Activated naive CD8-positive, alpha-beta T cell treated with anti-CD3 and anti-CD28 coated beads for 36 hours (primary cell): ENCODE results near the gene CRYBG3. TPM values are rescaled to one million over a fixed set of nuclear protein-coding genes. Genes with fewer than 3 reads are reported as not detected.

ENCODE experiments used
- DNase-seq: peaks from one replicate; pipeline ENCODE4 v3.0.0; 2021
- H3K27ac Mint-ChIP-seq: one replicate; pipeline ENCODE4 v1.8.0; 2022; ENCODE audit warnings: mild to moderate bottlenecking, moderate library complexity, mixed read lengths
- H3K27me3 Mint-ChIP-seq: one replicate; pipeline ENCODE4 v1.8.0; 2022; ENCODE audit warnings: mild to moderate bottlenecking, mixed read lengths
- H3K36me3 Mint-ChIP-seq: one replicate; pipeline ENCODE4 v1.8.0; 2021; ENCODE audit warnings: mild to moderate bottlenecking, mixed read lengths
- H3K4me1 Mint-ChIP-seq: one replicate; pipeline ENCODE4 v1.8.0; 2021; ENCODE audit warnings: mixed read lengths
- H3K4me3 Mint-ChIP-seq: one replicate; pipeline ENCODE4 v1.8.0; 2022; ENCODE audit warnings: mild to moderate bottlenecking, moderate library complexity, mixed read lengths
- H3K9me3 Mint-ChIP-seq: one replicate; pipeline ENCODE4 v1.8.0; 2022; ENCODE audit warnings: mixed read lengths
- total RNA-seq, 2 experiments: library from RNA; stranded (reverse); gene quantifications; one replicate each; pipeline ENCODE4 v1.2.3, GENCODE V29; 2021

The CRYBG3 gene
- total RNA-seq, 2 experiments from 2014 or later = 2.2 to 2.5 TPM

GRCh38 chr3:97958796-97959195 lies 137.0 kb downstream of the CRYBG3 start:
- no peaks in the 10 kb centered on the region for H3K9me3 Mint-ChIP-seq
- H3K27ac Mint-ChIP-seq = no peak overlapping the region
- H3K4me1 Mint-ChIP-seq = peaks cover 17% of the 10 kb centered on the region
- H3K4me3 Mint-ChIP-seq = no peak overlapping the region
- DNase-seq = no peak
- H3K27me3 Mint-ChIP-seq = no peaks in the 10 kb centered on the region
- peaks cover 38% of the 10 kb centered on the region for H3K36me3 Mint-ChIP-seq

DNA sequence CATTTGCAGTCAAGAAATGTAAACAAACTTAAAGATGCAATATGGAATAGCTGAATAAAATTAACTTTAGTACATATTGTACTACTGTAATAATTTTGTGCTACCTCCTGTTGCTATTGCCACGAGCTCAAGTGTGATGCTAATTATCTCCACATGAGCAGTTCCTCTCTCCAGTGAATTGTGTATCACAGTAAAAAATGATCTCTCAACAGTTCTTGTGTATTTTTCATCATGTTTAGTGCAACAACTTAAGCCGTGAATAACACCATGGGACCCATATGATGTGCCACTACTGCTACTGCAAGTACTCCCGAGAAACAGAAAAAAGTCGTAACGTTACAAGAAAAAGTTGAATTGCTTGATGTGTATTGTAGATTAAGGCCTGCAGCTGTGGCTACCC lies 138.1 kb downstream of the CRYBG3 start:
- H3K4me1 Mint-ChIP-seq = peaks cover 23% of the 10 kb centered on the region

GRCh38 chr3:97960551-97960950 lies 138.7 kb downstream of the CRYBG3 start:
- no peak for DNase-seq
- peaks cover 37% of the 10 kb centered on the region for H3K36me3 Mint-ChIP-seq
- no peaks in the 10 kb centered on the region for H3K9me3 Mint-ChIP-seq
- no peak overlapping the region for H3K27ac Mint-ChIP-seq
- H3K4me3 Mint-ChIP-seq = no peak overlapping the region
- H3K27me3 Mint-ChIP-seq = no peaks in the 10 kb centered on the region
- H3K4me1 Mint-ChIP-seq = peaks cover 24% of the 10 kb centered on the region

More for the DNA sequence above, 138.1 kb downstream of the CRYBG3 start:
- DNase-seq = no peak
- Mint-ChIP-seq H3K27ac (no peak overlapping the region), H3K9me3 (no peaks in the 10 kb centered on the region), H3K27me3 (no peaks in the 10 kb centered on the region), H3K36me3 (peaks cover 39% of the 10 kb centered on the region), H3K4me3 (no peak overlapping the region)

DNA sequence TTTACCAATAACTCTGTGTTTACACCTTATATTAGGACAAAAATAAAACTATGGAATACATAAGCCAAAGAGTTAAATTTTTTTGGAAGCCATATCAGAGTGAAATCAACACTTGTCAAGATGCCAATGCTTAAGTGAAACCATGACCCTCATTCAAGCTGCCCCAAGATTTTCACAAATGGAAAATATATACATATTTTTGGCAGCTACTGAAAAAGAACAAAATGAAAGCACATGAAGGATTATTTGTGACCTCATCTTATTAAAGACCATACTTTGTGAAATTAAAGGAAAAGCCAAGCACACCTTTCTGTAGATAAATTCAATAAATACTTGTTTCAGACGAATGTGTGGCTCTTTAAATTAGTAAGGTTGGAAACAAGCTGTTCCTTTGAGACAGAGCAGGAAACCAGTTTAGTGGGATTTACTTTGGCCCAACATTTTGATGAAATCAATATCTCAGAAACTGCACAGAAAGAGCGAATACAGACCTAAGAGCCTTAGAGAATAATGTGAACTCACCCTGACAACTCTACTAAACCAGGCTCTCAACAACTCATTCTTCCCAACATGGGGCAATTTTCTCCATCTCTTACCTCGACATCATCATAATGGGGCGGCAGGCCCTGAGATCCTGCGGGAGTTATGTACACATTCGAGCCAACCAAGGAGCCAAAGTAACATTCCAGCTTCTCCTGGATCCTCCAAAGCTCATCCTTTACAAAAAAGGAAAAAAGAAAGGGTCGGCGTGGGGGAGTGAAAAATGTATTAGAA lies 139.4 kb downstream of the CRYBG3 start:
- Mint-ChIP-seq H3K27ac (no peak overlapping the region), H3K4me3 (no peak overlapping the region), H3K36me3 (peaks cover 40% of the 10 kb centered on the region), H3K27me3 (no peaks in the 10 kb centered on the region), H3K9me3 (no peaks in the 10 kb centered on the region), H3K4me1 (peaks cover 28% of the 10 kb centered on the region)
- DNase-seq = no peak

- Mint-ChIP-seq H3K27me3 (no peaks in the 10 kb centered on the region), H3K36me3 (peaks cover 38% of the 10 kb centered on the region), H3K9me3 (no peaks in the 10 kb centered on the region), H3K27ac (no peak overlapping the region), H3K4me1 (peaks cover 66% of the 10 kb centered on the region), H3K4me3 (no peak overlapping the region)
- DNase-seq = no peak
These were observed 146.2 kb downstream of the CRYBG3 start for GRCh38 chr3:97967966-97968365.

GRCh38 chr3:97968376-97968775 lies 146.6 kb downstream of the CRYBG3 start:
- H3K36me3 Mint-ChIP-seq = peaks cover 38% of the 10 kb centered on the region
- H3K27me3 Mint-ChIP-seq = no peaks in the 10 kb centered on the region
- no peak overlapping the region for H3K27ac Mint-ChIP-seq
- no peak for DNase-seq
- H3K9me3 Mint-ChIP-seq = no peaks in the 10 kb centered on the region
- peak overlapping the region; percentile 40 for H3K4me3 Mint-ChIP-seq
- H3K4me1 Mint-ChIP-seq = peaks cover 67% of the 10 kb centered on the region

DNA sequence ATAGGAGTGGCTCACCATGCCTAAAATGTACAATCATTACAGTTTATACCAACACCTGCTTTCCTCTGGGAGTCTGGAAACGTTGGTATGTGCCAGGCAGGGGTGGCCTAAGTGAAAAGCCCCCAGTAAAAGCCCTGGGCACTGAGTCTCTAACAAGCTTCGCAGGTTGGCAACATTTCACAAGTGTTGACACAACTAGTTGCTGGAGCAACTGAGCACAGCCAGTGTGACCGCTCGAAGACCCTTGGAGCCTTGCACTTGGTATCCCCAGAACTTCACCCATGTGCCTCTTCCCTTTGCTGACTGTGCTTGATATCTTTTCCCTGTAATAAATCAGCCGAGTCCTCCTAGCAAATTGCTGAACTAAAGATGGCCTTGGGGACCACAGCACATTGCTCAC lies 147.7 kb downstream of the CRYBG3 start:
- DNase-seq = no peak
- H3K4me1 Mint-ChIP-seq = peaks cover 61% of the 10 kb centered on the region
- H3K36me3 Mint-ChIP-seq = peaks cover 31% of the 10 kb centered on the region
- H3K27ac Mint-ChIP-seq = no peak overlapping the region
- peaks cover 1% of the 10 kb centered on the region for H3K9me3 Mint-ChIP-seq
- H3K27me3 Mint-ChIP-seq = no peaks in the 10 kb centered on the region
- peak overlapping the region; percentile 82 for H3K4me3 Mint-ChIP-seq

DNA sequence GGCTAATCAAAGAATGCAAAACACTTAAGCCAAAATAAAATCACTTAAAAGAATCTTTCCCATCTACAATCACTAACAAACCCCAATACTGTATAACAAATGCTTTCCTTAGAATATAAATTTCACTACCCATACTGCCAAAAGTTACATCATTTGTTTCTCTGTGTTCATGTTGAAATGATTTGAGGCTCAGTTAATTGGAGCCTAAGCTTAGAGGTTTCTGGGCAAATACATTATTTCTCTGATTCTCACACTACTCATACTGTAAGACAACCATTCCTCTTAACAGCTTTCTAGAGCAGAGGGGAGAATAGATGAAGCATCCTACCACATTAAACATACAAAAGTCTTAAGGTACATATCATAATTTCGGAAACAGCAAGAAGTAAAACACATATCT lies 148.3 kb downstream of the CRYBG3 start:
- DNase-seq = no peak
- peaks cover 63% of the 10 kb centered on the region for H3K4me1 Mint-ChIP-seq
- peaks cover 28% of the 10 kb centered on the region for H3K36me3 Mint-ChIP-seq
- H3K27ac Mint-ChIP-seq = peak overlapping the region; percentile 88
- H3K9me3 Mint-ChIP-seq = peaks cover 1% of the 10 kb centered on the region
- no peaks in the 10 kb centered on the region for H3K27me3 Mint-ChIP-seq
- peak overlapping the region; percentile 82 for H3K4me3 Mint-ChIP-seq

GRCh38 chr3:97970956-97971620 lies 149.3 kb downstream of the CRYBG3 start:
- H3K9me3 Mint-ChIP-seq = peaks cover 1% of the 10 kb centered on the region
- peaks cover 58% of the 10 kb centered on the region for H3K4me1 Mint-ChIP-seq
- peaks cover 21% of the 10 kb centered on the region for H3K36me3 Mint-ChIP-seq
- DNase-seq = no peak
- peak overlapping the region; percentile 88 for H3K27ac Mint-ChIP-seq
- H3K4me3 Mint-ChIP-seq = peak overlapping the region; percentile 82
- H3K27me3 Mint-ChIP-seq = no peaks in the 10 kb centered on the region

DNA sequence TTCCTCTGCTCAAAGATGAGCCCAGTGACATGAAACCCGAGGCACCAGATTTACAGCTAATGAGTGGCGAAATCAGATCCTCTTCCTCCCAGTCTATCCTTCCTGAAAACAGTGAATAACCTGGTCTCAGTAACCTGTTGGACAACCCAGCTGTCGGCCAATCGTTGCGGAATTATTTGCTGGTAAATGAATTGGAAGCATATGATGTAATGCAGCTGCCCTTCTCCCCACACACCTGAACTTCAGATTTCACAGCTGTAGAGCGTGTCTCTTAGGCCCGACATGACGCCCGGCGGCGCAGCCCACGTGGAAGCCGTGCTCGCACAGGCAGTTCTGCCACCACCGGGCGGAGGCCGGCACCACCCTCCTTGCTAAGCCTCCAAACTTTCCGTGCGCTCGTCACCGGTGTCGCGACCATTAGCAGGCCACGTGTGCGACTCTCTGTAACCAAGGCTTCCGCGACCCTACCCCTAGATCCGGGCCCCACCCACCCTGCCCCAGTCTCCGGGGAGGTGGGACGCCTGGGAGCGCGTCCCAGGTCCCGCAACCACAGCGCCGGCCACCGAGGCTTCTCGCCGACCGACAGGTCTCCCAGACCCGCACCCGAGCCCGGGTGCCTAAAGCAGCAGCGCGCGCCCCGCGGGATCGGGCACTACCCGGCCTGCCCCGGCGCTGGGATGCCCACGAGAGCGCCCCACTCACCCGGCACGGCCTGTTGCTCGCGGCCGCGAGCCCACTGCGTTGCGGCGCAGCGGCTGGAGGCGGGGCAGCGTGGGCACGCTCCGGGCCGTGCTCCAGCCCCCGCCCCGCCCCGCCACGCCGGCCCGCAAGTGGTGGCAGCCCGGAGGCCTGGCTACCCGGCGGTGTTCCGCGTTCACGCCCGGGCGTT lies 150.1 kb downstream of the CRYBG3 start, which contains the start of gene RIOX2:
Gene RIOX2 (minus strand): TSS at position 753 of the 889 bp plus-strand sequence. CDS start 4,838 bp downstream, outside the sequence.
- Mint-ChIP-seq H3K4me1 (peaks cover 52% of the 10 kb centered on the region), H3K27me3 (no peaks in the 10 kb centered on the region), H3K9me3 (peaks cover 1% of the 10 kb centered on the region), H3K27ac (peak within 1 kb of the TSS; percentile 88), H3K36me3 (peaks cover 17% of the 10 kb centered on the region), H3K4me3 (peak within 1 kb of the TSS; percentile 82)
- peak; percentile 87 for DNase-seq

GRCh38 chr3:97972976-97973375 lies 151.2 kb downstream of the CRYBG3 start:
- Mint-ChIP-seq H3K4me1 (peaks cover 43% of the 10 kb centered on the region), H3K36me3 (peaks cover 11% of the 10 kb centered on the region), H3K27ac (peak overlapping the region; percentile 76)

GRCh38 chr3:97974996-97975395 lies 153.2 kb downstream of the CRYBG3 start:
- no peak for DNase-seq
- H3K27ac Mint-ChIP-seq = no peak overlapping the region
- peaks cover 26% of the 10 kb centered on the region for H3K4me1 Mint-ChIP-seq
- peaks cover 7% of the 10 kb centered on the region for H3K36me3 Mint-ChIP-seq
- H3K9me3 Mint-ChIP-seq = peaks cover 1% of the 10 kb centered on the region
- no peaks in the 10 kb centered on the region for H3K27me3 Mint-ChIP-seq
- no peak overlapping the region for H3K4me3 Mint-ChIP-seq

More at GRCh38 chr3:97972976-97973375, 151.2 kb downstream of the CRYBG3 start:
- Mint-ChIP-seq H3K9me3 (peaks cover 1% of the 10 kb centered on the region), H3K27me3 (no peaks in the 10 kb centered on the region), H3K4me3 (peak overlapping the region; percentile 73)
- no peak for DNase-seq

DNA sequence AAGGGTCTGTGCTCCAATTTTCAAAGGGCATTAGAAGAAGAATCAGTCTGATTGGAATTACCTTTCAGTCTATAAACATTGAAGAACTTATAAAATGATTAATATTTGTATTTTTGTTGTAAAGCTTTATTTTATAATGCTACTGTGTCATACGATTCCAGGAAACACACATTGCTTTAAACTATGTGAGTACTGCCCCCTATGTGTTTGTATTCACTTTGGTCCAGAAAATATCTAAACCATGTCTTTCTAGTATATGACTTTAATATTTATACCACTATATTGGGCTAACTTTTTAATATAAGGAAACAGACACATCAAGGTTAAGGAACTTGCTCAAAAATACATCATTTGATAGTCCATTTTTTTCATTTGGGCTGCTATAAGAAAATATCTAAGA lies 153.7 kb downstream of the CRYBG3 start:
- Mint-ChIP-seq H3K9me3 (peaks cover 1% of the 10 kb centered on the region), H3K27ac (no peak overlapping the region), H3K4me3 (no peak overlapping the region), H3K36me3 (peaks cover 7% of the 10 kb centered on the region), H3K4me1 (peaks cover 21% of the 10 kb centered on the region), H3K27me3 (no peaks in the 10 kb centered on the region)
- no peak for DNase-seq

GRCh38 chr3:97979610-97980009 lies 157.8 kb downstream of the CRYBG3 start:
- H3K27me3 Mint-ChIP-seq = no peaks in the 10 kb centered on the region
- no peaks in the 10 kb centered on the region for H3K9me3 Mint-ChIP-seq
- H3K36me3 Mint-ChIP-seq = no peaks in the 10 kb centered on the region
- peaks cover 33% of the 10 kb centered on the region for H3K4me1 Mint-ChIP-seq
- H3K4me3 Mint-ChIP-seq = no peak overlapping the region
- H3K27ac Mint-ChIP-seq = no peak overlapping the region
- no peak for DNase-seq

DNA sequence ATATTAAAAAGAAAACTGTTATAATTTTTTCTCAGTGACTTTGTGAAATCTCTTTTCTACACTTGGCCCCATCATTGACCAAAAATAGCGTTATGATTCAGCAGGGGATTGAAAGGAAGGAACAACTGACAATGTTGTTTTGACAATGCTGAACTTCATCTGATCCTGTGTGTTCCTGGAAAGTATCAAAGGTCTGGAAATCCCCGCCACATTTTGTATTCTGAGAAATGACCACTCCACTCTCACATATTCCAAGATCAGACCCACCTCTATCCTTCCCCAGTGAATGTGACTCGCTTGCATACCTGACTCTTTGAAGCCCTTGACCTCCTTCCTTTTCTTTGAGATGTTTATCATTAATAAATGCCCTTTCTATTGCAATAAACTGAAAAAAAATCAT lies 160.1 kb downstream of the CRYBG3 start:
- DNase-seq = peak; percentile 44
- H3K27ac Mint-ChIP-seq = peak overlapping the region; percentile 58
- H3K4me3 Mint-ChIP-seq = no peak overlapping the region

More for the DNA sequence above, 160.1 kb downstream of the CRYBG3 start:
- peaks cover 29% of the 10 kb centered on the region for H3K4me1 Mint-ChIP-seq
- peaks cover 4% of the 10 kb centered on the region for H3K27me3 Mint-ChIP-seq
- no peaks in the 10 kb centered on the region for H3K36me3 Mint-ChIP-seq
- no peaks in the 10 kb centered on the region for H3K9me3 Mint-ChIP-seq
